Stimulated activated naive CD8-positive, alpha-beta T cell treated with anti-CD3 and anti-CD28 coated beads, Interleukin-15, Interleukin-2, amounts not matched to agents 100 U/mL and 50 U/mL, for 24 hours (primary cell): ENCODE measurements around the gene SALL2.

Experiments
- ATAC-seq: fragments of 150-1000 bp; cut with Tn5 transposase; one replicate; pipeline ENCODE4 v1.10.0; 2021
- DNase-seq: peaks from one replicate; pipeline ENCODE4 v3.0.0; 2021

The SALL2 gene

GRCh38 chr14:21528381-21529348, 2.5 kb upstream of the SALL2 start:
- ATAC-seq: no peak
- no peak for DNase-seq

- ATAC-seq: no peak
Observed at GRCh38 chr14:21527318-21527679, 1.2 kb upstream of the SALL2 start.

GRCh38 chr14:21526672-21527317, 649 bp upstream of the SALL2 start:
- ATAC-seq (no peak), DNase-seq (no peak)

More at GRCh38 chr14:21527318-21527679, 1.2 kb upstream of the SALL2 start:
- no peak for DNase-seq

- no peak for ATAC-seq
- DNase-seq: no peak
Observed at GRCh38 chr14:21525571-21525961, 580 bp downstream of the SALL2 start.

GRCh38 chr14:21524575-21525490, 1.3 kb downstream of the SALL2 start:
- ATAC-seq (no peak), DNase-seq (no peak)

GRCh38 chr14:21523203-21523602, 2.9 kb downstream of the SALL2 start:
- ATAC-seq: no peak
- no peak for DNase-seq

- ATAC-seq: no peak
- no peak for DNase-seq
Observed at GRCh38 chr14:21521501-21521900, 4.6 kb downstream of the SALL2 start.

- DNase-seq (no peak), ATAC-seq (no peak)
Observed at GRCh38 chr14:21520767-21521166, 5.4 kb downstream of the SALL2 start.

GRCh38 chr14:21518725-21519124, 7.4 kb downstream of the SALL2 start:
- DNase-seq: no peak
- no peak for ATAC-seq

GRCh38 chr14:21514341-21514740, 11.8 kb downstream of the SALL2 start:
- no peak for ATAC-seq
- no peak for DNase-seq

- ATAC-seq (peak; percentile 100), DNase-seq (peak; percentile 89)
Observed at GRCh38 chr14:21510735-21511657, 15.2 kb downstream of the SALL2 start, which contains the start of gene METTL3. Gene METTL3, minus strand, starts transcription at chr14:21511340. Its CDS starts 117 bp downstream, at chr14:21511223.

GRCh38 chr14:21509432-21510143, 16.6 kb downstream of the SALL2 start:
- no peak for DNase-seq
- ATAC-seq: no peak

- ATAC-seq: no peak
- no peak for DNase-seq
Observed at GRCh38 chr14:21506557-21506956, 19.6 kb downstream of the SALL2 start.

GRCh38 chr14:21505012-21505553, 21.1 kb downstream of the SALL2 start:
- DNase-seq: no peak
- ATAC-seq: peak; percentile 67

GRCh38 chr14:21503376-21503775, 22.8 kb downstream of the SALL2 start:
- DNase-seq (no peak), ATAC-seq (no peak)

- no peak for ATAC-seq
- DNase-seq: no peak
Observed at GRCh38 chr14:21501568-21501967, 24.6 kb downstream of the SALL2 start.

GRCh38 chr14:21498540-21499526, 27.3 kb downstream of the SALL2 start:
- DNase-seq (no peak), ATAC-seq (peak; percentile 50)

- ATAC-seq (no peak), DNase-seq (no peak)
Observed at GRCh38 chr14:21496453-21496852, 29.7 kb downstream of the SALL2 start.
